H1 (cell line): ENCODE data around the gene DCLK1. TPM values are rescaled to one million over a fixed set of nuclear protein-coding genes. Genes with fewer than 3 reads are reported as not detected.

Source experiments
- CTCF ChIA-PET: fragments of 300-600 bp; sonication (Branson Sonifier 250); formaldehyde crosslinking; loops from one replicate; lab custom pipeline; 2021; ENCODE audit not compliant: partially characterized antibody; lab: Charles Lee
- POLR2A ChIA-PET: fragments of 300-600 bp; sonication (Branson Sonifier 250); formaldehyde crosslinking; loops from one replicate; lab custom pipeline; 2021; ENCODE audit warnings: inconsistent platforms; ENCODE audit not compliant: partially characterized antibody; lab: Charles Lee
- DNase-seq, 2 experiments: peaks; one replicate each; pipeline versions ENCODE4 v3.0.0 to v3.0.0-alpha.2; 2010 to 2022; ENCODE audit warnings: low spot score in 2 of 2, low read depth in 1 of 2, mixed read lengths in 1 of 2
- FAIRE-seq: peaks from 2 replicates; lab custom pipeline; 2011; peaks lifted over from hg19 to GRCh38; lab: Jason Lieb, UNC
- H2AFZ ChIP-seq: 2 replicates; pipeline ENCODE4 v1.8.1; 2012; ENCODE audit warnings: low read length, inconsistent platforms
- H2AK5ac ChIP-seq: 2 replicates; pipeline ENCODE4 v1.6.1; 2013; ENCODE audit warnings: low read depth, low read length
- H2BK120ac ChIP-seq: replicated peaks from 2 replicates; pipeline ENCODE3; 2013; ENCODE audit warnings: low read depth, low read length, inconsistent platforms
- H2BK12ac ChIP-seq: 2 replicates; pipeline ENCODE4 v1.6.1; 2013; ENCODE audit warnings: low read depth, low read length
- H2BK15ac ChIP-seq: 2 replicates; pipeline ENCODE4 v1.6.1; 2013; ENCODE audit warnings: low read length
- H2BK20ac ChIP-seq: 2 replicates; pipeline ENCODE4 v1.6.1; 2013; ENCODE audit warnings: low read length
- H2BK5ac ChIP-seq: 2 replicates; pipeline ENCODE4 v1.6.1; 2013; ENCODE audit warnings: low read depth, low read length
- H3K14ac ChIP-seq: 2 replicates; pipeline ENCODE4 v1.6.1; 2013; ENCODE audit warnings: inconsistent platforms; ENCODE audit not compliant: insufficient read length
- H3K18ac ChIP-seq: 2 replicates; pipeline ENCODE4 v1.6.1; 2013; ENCODE audit warnings: low read length; ENCODE audit errors: extremely low read depth
- H3K23ac ChIP-seq: 2 replicates; pipeline ENCODE4 v1.6.1; 2013; ENCODE audit warnings: inconsistent platforms; ENCODE audit not compliant: insufficient read length
- H3K23me2 ChIP-seq: 2 replicates; pipeline ENCODE4 v1.6.1; 2013; ENCODE audit warnings: low read depth, low read length
- H3K27ac ChIP-seq: 2 replicates; pipeline ENCODE4 v1.6.1; 2011; ENCODE audit warnings: low read depth, low read length, inconsistent platforms
- H3K27me3 ChIP-seq, 4 experiments: replicated peaks in 1 of 4; 1 replicate in 1 of 4; 2 replicates in 3 of 4; pipeline versions ENCODE4 v1.6.1 to v1.8.1; 2011 to 2013; ENCODE audit warnings: low read length in 3 of 4, mild to moderate bottlenecking in 3 of 4, inconsistent platforms in 2 of 4, mixed read lengths in 2 of 4, moderate library complexity in 1 of 4; ENCODE audit not compliant: control insufficient read depth in 3 of 4, insufficient read depth in 3 of 4; ENCODE audit errors: extremely low read depth in 1 of 4
- H3K36me3 ChIP-seq, 4 experiments: 2 replicates each; pipeline versions ENCODE4 v1.6.1 to v1.8.1; 2011 to 2013; ENCODE audit warnings: mild to moderate bottlenecking in 4 of 4, low read length in 3 of 4, moderate library complexity in 2 of 4, control low read depth in 1 of 4, inconsistent platforms in 1 of 4; ENCODE audit not compliant: insufficient read depth in 4 of 4, control insufficient read depth in 2 of 4
- H3K4ac ChIP-seq: replicated peaks from 2 replicates; pipeline ENCODE3; 2013; ENCODE audit warnings: low read length, low read depth, mixed read lengths, inconsistent platforms; ENCODE audit not compliant: insufficient read length
- H3K4me1 ChIP-seq, 4 experiments: replicated peaks in 1 of 4; 1 replicate in 1 of 4; 2 replicates in 3 of 4; pipeline versions ENCODE4 v1.6.1 to v1.8.1; 2011 to 2013; ENCODE audit warnings: low read length in 3 of 4, inconsistent platforms in 2 of 4, mixed read lengths in 1 of 4; ENCODE audit not compliant: insufficient read depth in 4 of 4, control insufficient read depth in 3 of 4
- H3K4me2 ChIP-seq, 2 experiments: 2 replicates each; pipeline versions ENCODE4 v1.6.1 to v1.8.1; 2011 to 2013; ENCODE audit warnings: low read depth in 2 of 2, low read length in 2 of 2, control low read depth in 1 of 2, inconsistent platforms in 1 of 2, mild to moderate bottlenecking in 1 of 2; ENCODE audit not compliant: insufficient read depth in 1 of 2
- H3K4me3 ChIP-seq, 4 experiments: fragments of 200-600, 300-600 bp in 1 of 4; sonication (generic), shearing (Covaris generic), sonication (Bioruptor Twin) in 1 of 4; 2 replicates each; pipeline versions ENCODE4 v1.5.1 to v1.8.1; 2011 to 2016; ENCODE audit warnings: low read length in 4 of 4, low read depth in 3 of 4, control low read depth in 2 of 4, inconsistent platforms in 2 of 4, mild to moderate bottlenecking in 2 of 4, mixed read lengths in 1 of 4, moderate library complexity in 1 of 4; ENCODE audit not compliant: insufficient read depth in 2 of 4; ENCODE audit errors: extremely low read depth in 1 of 4
- H3K56ac ChIP-seq: replicated peaks from 2 replicates; pipeline ENCODE3; 2013; ENCODE audit warnings: low read depth, mild to moderate bottlenecking, mixed read lengths, low read length, inconsistent platforms; ENCODE audit not compliant: insufficient read length
- H3K79me1 ChIP-seq: 2 replicates; pipeline ENCODE4 v1.6.1; 2013; ENCODE audit warnings: low read depth, low read length, control low read depth
- H3K79me2 ChIP-seq, 2 experiments: 2 replicates each; pipeline versions ENCODE4 v1.6.1 to v1.8.1; 2012 to 2013; ENCODE audit warnings: low read length in 2 of 2, mild to moderate bottlenecking in 2 of 2, inconsistent platforms in 1 of 2; ENCODE audit not compliant: insufficient read depth in 2 of 2, control insufficient read depth in 1 of 2
- H3K9ac ChIP-seq, 4 experiments: replicated peaks in 1 of 4; 1 replicate in 1 of 4; 2 replicates in 3 of 4; pipeline versions ENCODE4 v1.6.1 to v1.8.1; 2011 to 2013; ENCODE audit warnings: low read depth in 3 of 4, low read length in 3 of 4, control low read depth in 2 of 4, mild to moderate bottlenecking in 2 of 4, moderate library complexity in 2 of 4, inconsistent platforms in 1 of 4; ENCODE audit errors: extremely low read depth in 1 of 4
- H3K9me3 ChIP-seq, 2 experiments: 2 replicates each; pipeline versions ENCODE4 v1.6.1 to v1.8.1; 2012 to 2013; ENCODE audit warnings: mild to moderate bottlenecking in 2 of 2, moderate library complexity in 2 of 2, control low read depth in 1 of 2, inconsistent platforms in 1 of 2, low read depth in 1 of 2, low read length in 1 of 2, mixed read lengths in 1 of 2; ENCODE audit not compliant: insufficient read depth in 2 of 2
- H4K20me1 ChIP-seq, 2 experiments: replicated peaks in 1 of 2; 2 replicates each; pipeline versions ENCODE3 to v1.8.1; 2011 to 2013; ENCODE audit warnings: inconsistent platforms in 2 of 2, low read length in 2 of 2, mild to moderate bottlenecking in 1 of 2; ENCODE audit not compliant: insufficient read depth in 2 of 2, control insufficient read depth in 1 of 2
- H4K5ac ChIP-seq: 2 replicates; pipeline ENCODE4 v1.6.1; 2013; ENCODE audit warnings: low read length, low read depth, mixed read lengths, inconsistent platforms; ENCODE audit not compliant: insufficient read length
- H4K8ac ChIP-seq: 2 replicates; pipeline ENCODE4 v1.8.0; 2013; ENCODE audit warnings: mild to moderate bottlenecking, moderate library complexity, low read length, inconsistent platforms; ENCODE audit not compliant: insufficient read depth; ENCODE audit errors: extremely low read depth
- H4K91ac ChIP-seq: replicated peaks from 2 replicates; pipeline ENCODE3; 2013; ENCODE audit warnings: low read length, mixed read lengths, inconsistent platforms; ENCODE audit not compliant: insufficient read length
- CTCF ChIP-seq, 3 experiments: IDR thresholded peaks; 1 replicate in 2 of 3; 2 replicates in 1 of 3; pipeline versions ENCODE4 v1.5.1 to v1.6.1; 2011; ENCODE audit warnings: low read length in 3 of 3, mild to moderate bottlenecking in 3 of 3, inconsistent platforms in 2 of 3, low read depth in 1 of 3, moderate library complexity in 1 of 3; ENCODE audit not compliant: insufficient read depth in 1 of 3; ENCODE audit errors: control extremely low read depth in 1 of 3
- RAD21 ChIP-seq, 2 experiments: IDR thresholded peaks in 1 of 2; conservative IDR thresholded peaks in 1 of 2; 2 replicates each; pipeline ENCODE4 v1.6.1; 2011; ENCODE audit warnings: low read depth in 2 of 2, low read length in 2 of 2, improper control_type of control experiment in 1 of 2, inconsistent platforms in 1 of 2, mild to moderate bottlenecking in 1 of 2, moderate library complexity in 1 of 2
- SIN3A ChIP-seq, 2 experiments: IDR thresholded peaks in 1 of 2; conservative IDR thresholded peaks in 1 of 2; 2 replicates each; pipeline ENCODE4 v1.6.1; 2011 to 2012; ENCODE audit warnings: low read length in 2 of 2, improper control_type of control experiment in 1 of 2, low read depth in 1 of 2, mild to moderate bottlenecking in 1 of 2
- TBP ChIP-seq: IDR thresholded peaks from 2 replicates; pipeline ENCODE4 v1.6.1; 2011; ENCODE audit warnings: low read depth, low read length, improper control_type of control experiment
- WGBS, 2 experiments: shearing (Covaris generic) in 1 of 2; methylation state at CpG; one replicate each; pipeline versions ENCODE4 v1.1.6 to v1.1.7; 2013 to 2015; ENCODE audit warnings: low lambda C conversion rate in 2 of 2, mixed read lengths in 2 of 2, inconsistent platforms in 1 of 2, low coverage in 1 of 2, missing lambda C conversion rate in 1 of 2; ENCODE audit not compliant: insufficient replicate concordance in 2 of 2, insufficient coverage in 1 of 2, insufficient read length in 1 of 2; ENCODE audit errors: extremely low coverage in 1 of 2, missing lambda C conversion rate in 1 of 2; 5-methylcytosine and 5-hydroxymethylcytosine counted together
- polyA plus RNA-seq, 7 experiments: library from polyadenylated mRNA; depleted of rRNA in 3 of 7; stranded (reverse) in 5 of 7; unstranded in 2 of 7; fragments of >200 nt in 5 of 7; fragments of 200-250 nt in 2 of 7; gene quantifications; 1 replicate in 5 of 7; 2 replicates in 1 of 7; 4 replicates in 1 of 7; pipeline versions ENCODE4 v1.2.1 to v1.2.3, GENCODE V29; 2011 to 2013; ENCODE audit warnings: missing spikeins in 2 of 7, mixed read lengths in 2 of 7
- total RNA-seq: library from RNA; stranded (reverse); fragmentation: NEBNext Ultra II Directional; extraction: Animal tissue kit (Norgen Biotek cat#: 25700); gene quantifications from 2 replicates; pipeline ENCODE4 v1.2.1, GENCODE V29; 2021

The DCLK1 gene
- total and polyA plus RNA-seq, 2 of the 8 experiments (the other 6 are each of a cell fraction or from before 2014, with no cell fraction given), result 22.8 to 41.0 TPM

DNA sequence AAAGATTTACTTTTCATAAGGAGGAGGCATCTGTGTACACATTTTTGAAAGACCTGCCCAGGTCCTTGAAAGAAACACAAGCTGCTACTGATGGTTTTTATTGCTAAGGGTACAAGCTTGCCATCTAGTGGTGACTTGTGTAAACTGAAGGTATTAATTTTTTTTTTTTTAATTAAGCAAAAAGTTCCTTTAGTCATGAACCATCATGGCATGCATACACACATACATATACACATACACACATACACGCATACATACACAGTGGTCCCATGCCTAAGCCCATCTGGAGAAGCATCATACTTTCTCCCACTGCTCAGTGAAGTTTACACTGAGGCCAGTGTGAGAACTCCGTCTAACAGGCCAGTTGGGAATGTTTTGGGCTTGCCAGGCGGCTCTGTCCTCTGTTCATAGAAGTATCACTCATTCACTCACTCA lies 312.5 kb downstream of the DCLK1 start:
- Histone ChIP-seq H3K27ac (no peak overlapping the region), H2AFZ (no peak overlapping the region), H3K79me1 (no peaks in the 10 kb centered on the region), H3K18ac (no peak overlapping the region), H3K79me2 (no peaks in the 10 kb centered on the region), H4K8ac (no peak overlapping the region), H2AK5ac (no peak overlapping the region), H3K27me3 (no peaks in the 10 kb centered on the region; a peak in 1 of 7 replicates), H3K4me3 (no peak overlapping the region), H2BK120ac (no peak overlapping the region), H4K91ac (no peak overlapping the region), H2BK15ac (no peak overlapping the region)
- CTCF ChIA-PET, result interaction anchor here (0.6 to 6.0 kb wide), 49 partner anchors 8 to 1885 kb away, joined by 3 to 60 read pairs (median 4); no protein-coding TSS in a partner anchor
- FAIRE-seq (peak; percentile 74), DNase-seq (no peak)
- peak in 2 of 3 experiments; percentile 30 to 46; a peak in 2 of 4 replicates for TF ChIP-seq CTCF (IDR thresholded peaks at IDR 0.05; ENCODE audit: control extremely low read depth in 1 of 3, insufficient read depth in 1 of 3, low read depth in 1 of 3, low read length in 3 of 3)
- peak; percentile 56 to 61 for TF ChIP-seq RAD21 (IDR thresholded peaks at IDR 0.05 in 1 of 2, conservative IDR thresholded peaks at IDR 0.05 in 1 of 2; ENCODE audit: low read depth in 2 of 2, low read length in 2 of 2)
- TF ChIP-seq TBP, result no peak
- TF ChIP-seq SIN3A (conservative IDR thresholded peaks at IDR 0.05 in 1 of 2, IDR thresholded peaks at IDR 0.05 in 1 of 2; ENCODE audit: low read depth in 1 of 2, low read length in 2 of 2), result no peak
- TF ChIP-seq, all 59 proteins: peak for 2
- H3K4ac ChIP-seq, result no peak overlapping the region
- no peaks in the 10 kb centered on the region for H3K9me3 ChIP-seq
- no peak overlapping the region for H3K56ac ChIP-seq
- no peak overlapping the region for H3K9ac ChIP-seq
- H2BK12ac ChIP-seq, result 0 out of 2 replicates have a peak overlapping the region, but pooled peaks have one; percentile 51
- H4K5ac ChIP-seq, result no peak overlapping the region
- H2BK5ac ChIP-seq, result no peak overlapping the region
- H3K23ac ChIP-seq, result no peak overlapping the region
- POLR2A ChIA-PET, result interaction anchor here (0.6 kb wide), 1 partner anchor 11 kb away, joined by 3 read pairs; no protein-coding TSS in a partner anchor
- peaks cover 0 to 16% (median 3%) of the 10 kb centered on the region in 4 experiments; a peak in 3 of 8 replicates for H3K36me3 ChIP-seq
- no peak overlapping the region for H3K4me2 ChIP-seq
- 70% methylated on average over 3 of the region's 3 CpGs; no CpG with 5 or more reads in 1 of the 2 experiments for WGBS, 2 experiments
- H3K4me1 ChIP-seq, result peaks cover 0 to 4% (median 4%) of the 10 kb centered on the region in 4 experiments; a peak in 3 of 7 replicates
- no peaks in the 10 kb centered on the region for H3K23me2 ChIP-seq
- H4K20me1 ChIP-seq, result no peaks in the 10 kb centered on the region
- H2BK20ac ChIP-seq, result no peak overlapping the region
- H3K14ac ChIP-seq, result no peak overlapping the region
